COR-L47 (cell line): ENCODE results near the gene RANBP10.

Experiments
- DNase-seq: peaks from one replicate; lab custom pipeline; 2025; lab: John Stamatoyannopoulos, UW

Gene RANBP10

GRCh38 chr16:67675999-67676398, 130.4 kb downstream of the RANBP10 start:
- no peak for DNase-seq

GRCh38 chr16:67675579-67675935, 130.8 kb downstream of the RANBP10 start:
- DNase-seq: no peak

- peak; percentile 57 for DNase-seq
Measured at GRCh38 chr16:67674851-67675578, 131.3 kb downstream of the RANBP10 start.

- DNase-seq: peak; percentile 18
Measured at GRCh38 chr16:67673712-67674580, 132.4 kb downstream of the RANBP10 start.
